AG10803 (cell line): Measurements from ENCODE around the gene SP140L.
"Not testable (repeated sequence)": the region's sequence is repeated elsewhere in the genome, so short reads cannot be mapped to it uniquely, and the experiment has no call there.

ENCODE experiments used
- DNase-seq: peaks from one replicate; pipeline ENCODE4 v3.0.0; 2010; ENCODE audit warnings: low read depth
- H3K4me3 ChIP-seq: 2 replicates; pipeline ENCODE4 v1.5.1; 2011; ENCODE audit warnings: mild to moderate bottlenecking, low read length, control low read depth
- TF ChIP-seq, protein P1 (sequence below): conservative IDR thresholded peaks from 2 replicates; pipeline ENCODE4 v1.5.1; 2011; ENCODE audit warnings: mild to moderate bottlenecking, low read length, control low read depth, inconsistent platforms

Gene SP140L

DNA sequence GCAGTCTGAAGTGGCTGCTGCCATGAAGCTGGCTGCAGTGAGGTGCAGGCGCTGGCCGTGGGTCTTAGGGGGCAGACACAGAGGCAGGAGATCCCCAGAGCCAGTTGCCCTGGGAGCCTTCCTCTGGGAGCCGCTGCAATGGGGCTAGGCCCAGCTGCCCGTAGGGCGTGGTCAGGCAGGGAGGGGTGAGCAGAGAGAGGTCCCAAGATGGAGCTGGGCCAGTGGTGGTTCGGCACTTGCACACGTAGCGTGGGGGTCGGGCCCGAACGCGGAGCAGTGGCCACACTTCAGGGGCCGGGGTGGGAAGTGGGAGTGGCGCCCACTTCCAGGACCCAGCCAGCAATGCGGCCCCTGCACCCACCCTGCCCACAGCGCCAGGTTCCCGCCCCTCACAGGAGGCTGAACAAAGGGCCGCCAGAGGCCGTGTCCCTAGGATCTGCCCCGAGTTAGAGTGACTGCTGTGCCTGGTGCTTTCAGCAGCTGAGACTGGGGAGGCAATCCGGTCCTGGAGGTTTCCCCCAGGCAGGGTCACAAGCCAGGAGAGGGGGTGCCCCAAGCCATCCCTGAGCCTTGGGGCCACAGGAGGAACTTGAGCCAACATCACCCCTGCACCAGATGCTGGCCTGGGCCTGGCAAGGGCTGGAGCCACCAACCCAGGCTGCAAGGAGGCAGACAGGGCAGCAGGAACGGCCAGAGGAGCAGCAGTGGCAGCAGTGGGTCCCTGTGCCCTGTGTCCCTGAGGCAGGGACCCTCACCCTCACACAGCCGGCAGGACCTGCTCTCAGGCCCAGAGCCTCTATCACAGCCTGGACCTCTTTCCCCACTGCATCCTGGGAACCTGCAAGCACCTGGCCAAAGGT lies 21.3 kb upstream of the SP140L start:
- no peak overlapping the region for H3K4me3 ChIP-seq
- no peak for DNase-seq
- TF ChIP-seq, protein P1, sequence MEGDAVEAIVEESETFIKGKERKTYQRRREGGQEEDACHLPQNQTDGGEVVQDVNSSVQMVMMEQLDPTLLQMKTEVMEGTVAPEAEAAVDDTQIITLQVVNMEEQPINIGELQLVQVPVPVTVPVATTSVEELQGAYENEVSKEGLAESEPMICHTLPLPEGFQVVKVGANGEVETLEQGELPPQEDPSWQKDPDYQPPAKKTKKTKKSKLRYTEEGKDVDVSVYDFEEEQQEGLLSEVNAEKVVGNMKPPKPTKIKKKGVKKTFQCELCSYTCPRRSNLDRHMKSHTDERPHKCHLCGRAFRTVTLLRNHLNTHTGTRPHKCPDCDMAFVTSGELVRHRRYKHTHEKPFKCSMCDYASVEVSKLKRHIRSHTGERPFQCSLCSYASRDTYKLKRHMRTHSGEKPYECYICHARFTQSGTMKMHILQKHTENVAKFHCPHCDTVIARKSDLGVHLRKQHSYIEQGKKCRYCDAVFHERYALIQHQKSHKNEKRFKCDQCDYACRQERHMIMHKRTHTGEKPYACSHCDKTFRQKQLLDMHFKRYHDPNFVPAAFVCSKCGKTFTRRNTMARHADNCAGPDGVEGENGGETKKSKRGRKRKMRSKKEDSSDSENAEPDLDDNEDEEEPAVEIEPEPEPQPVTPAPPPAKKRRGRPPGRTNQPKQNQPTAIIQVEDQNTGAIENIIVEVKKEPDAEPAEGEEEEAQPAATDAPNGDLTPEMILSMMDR = no peak

DNA sequence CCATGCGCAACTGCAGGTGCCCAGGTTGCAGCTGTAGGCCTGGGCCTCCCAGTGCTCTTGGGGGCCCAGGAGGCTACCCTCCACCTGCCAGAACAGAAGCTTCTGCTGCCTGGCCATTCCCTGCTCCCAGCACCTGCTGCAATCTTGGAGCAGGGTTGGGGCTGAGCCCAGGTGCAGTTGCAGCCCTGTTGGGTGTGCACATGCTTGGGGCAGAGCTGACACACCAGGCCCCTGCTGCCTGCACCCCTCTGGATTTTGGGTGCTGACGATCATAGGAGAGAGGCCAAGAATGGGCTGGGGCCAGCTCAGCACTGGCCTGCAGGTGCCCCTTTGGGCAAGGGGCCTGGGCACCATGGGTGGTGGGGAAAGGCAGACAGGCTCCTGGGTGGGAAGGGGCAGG lies 20.5 kb upstream of the SP140L start:
- no peak for DNase-seq

DNA sequence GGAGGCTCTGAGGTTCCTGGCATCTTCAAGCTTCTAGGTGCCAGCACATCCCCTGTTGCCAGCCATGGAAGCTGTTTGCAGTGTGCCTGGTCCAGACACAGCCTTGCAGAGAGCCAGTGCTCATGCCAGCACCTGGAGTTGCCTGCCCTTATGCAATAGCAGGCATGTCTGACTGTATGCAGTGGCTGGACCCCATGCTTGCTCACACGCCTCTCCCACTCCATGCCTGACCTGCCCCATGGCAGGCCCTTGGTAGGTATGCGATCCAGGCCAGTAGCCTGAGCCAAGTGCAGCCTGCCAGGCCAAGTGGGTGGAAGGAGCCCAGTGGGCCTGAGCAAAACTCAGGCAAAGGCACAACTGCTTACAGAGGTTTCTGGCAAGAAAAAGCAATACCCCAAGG lies 19.5 kb upstream of the SP140L start:
- no peak overlapping the region for H3K4me3 ChIP-seq
- TF ChIP-seq, protein P1 = no peak
- no peak for DNase-seq

More for the DNA sequence above, 20.5 kb upstream of the SP140L start:
- H3K4me3 ChIP-seq = no peak overlapping the region
- TF ChIP-seq, protein P1 = no peak

DNA sequence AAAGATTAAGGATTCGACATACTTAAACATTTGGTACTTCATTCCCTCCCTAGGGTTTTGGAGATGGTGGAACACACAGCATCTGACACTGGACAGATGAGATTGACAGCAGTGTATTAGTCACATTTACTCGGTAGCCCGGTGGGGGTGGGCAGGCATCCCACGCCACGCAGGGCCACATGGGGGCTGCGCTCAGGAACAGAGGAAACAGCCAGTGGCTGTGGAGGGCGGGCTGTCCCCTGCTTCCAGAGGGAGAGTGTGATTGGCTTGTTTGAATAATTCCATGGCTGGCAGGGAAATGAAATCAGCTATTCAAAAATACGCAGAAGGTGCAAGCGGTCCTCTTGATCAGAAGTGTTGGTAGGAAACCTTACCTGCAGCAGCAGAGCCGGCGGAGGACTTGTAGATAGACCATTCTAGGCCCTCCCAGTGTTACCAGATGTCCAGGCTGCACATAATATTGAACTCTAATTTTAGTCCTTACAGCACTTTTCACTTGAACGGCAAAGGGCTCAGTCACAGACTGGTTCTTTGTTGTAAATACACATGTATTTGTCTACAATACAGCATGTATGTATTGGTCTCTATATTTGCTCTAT lies 18.5 kb upstream of the SP140L start:
- H3K4me3 ChIP-seq = no peak overlapping the region
- no peak for DNase-seq
- TF ChIP-seq, protein P1 = no peak

DNA sequence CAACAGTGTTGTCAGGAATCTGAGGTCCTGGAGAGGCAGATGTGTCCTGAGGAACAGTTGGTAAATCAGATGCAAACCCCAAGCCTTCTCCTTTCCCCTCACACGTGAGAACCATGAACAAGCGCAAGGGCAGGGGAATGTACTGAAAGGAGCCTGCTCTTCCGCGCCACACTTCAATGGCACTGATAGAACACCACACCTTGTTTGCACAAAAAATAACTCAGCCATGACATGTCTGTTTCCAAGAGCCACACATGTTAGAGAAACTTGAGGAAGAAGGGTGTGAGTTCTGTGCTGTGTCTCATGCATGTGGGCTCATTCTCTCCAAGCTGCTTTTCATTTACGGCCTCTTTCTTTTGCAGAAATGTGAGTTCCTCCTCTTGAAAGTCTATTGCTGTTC lies 16.2 kb upstream of the SP140L start:
- not testable (repeated sequence) for H3K4me3 ChIP-seq, DNase-seq

DNA sequence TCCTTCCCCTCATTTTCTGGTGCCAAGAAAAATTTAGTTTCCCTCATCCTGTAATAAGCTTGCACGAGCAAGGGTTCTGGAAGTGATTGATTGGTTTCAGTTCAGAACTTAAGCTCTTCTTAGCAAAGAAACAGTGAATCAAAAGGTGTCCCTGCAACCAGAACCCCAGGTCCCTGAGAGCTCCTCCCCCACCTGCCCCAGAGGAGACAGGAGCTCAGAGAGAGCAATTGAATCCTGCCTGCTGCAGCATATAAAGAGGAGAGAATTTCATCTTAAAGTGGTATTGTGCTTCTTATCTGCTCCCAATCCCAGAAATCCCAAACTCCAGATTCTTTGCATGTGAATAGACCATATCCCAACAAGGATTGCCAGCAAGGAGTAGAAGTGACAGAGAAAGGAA lies 15.4 kb upstream of the SP140L start:
- not testable (repeated sequence) for H3K4me3 ChIP-seq, DNase-seq

DNA sequence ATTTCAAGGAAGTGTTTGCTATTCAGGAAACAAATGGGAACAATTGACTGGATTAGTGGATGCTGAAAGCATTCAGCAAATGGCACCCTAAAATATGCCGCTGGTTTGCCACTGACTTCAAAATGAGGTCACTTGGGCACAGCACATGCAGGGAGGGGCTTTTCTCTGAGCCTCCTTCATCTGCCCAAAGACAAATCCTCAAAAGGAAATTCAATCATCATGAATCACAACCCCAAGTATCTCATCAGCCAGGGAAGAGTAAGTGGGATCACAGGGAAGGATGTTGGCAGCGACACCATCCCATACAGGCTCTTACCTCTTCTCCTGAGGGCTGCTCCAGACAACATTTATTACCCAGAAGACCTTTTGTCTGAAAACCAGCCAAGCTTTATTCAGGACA lies 14.4 kb upstream of the SP140L start:
- TF ChIP-seq, protein P1 = no peak
- DNase-seq = peak; percentile 31

DNA sequence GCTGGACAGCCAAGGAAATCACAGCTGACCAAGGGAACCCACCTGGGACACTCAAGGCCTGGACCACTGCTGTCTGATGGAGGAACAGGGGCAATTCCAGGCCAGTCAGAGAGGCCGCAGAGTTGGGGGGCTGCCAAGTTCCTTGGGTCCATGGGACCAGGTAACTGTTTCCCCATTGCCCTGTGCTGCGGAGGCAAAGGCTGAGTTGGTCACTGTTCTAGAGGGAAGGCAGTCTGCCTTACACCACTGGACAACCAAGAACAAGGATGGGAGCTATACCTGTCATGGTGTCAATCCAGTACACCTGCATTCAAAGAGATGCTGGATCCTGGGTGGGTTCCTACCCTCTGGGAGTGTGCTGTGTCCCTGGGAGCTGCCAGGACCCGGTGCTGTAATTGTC lies 9.6 kb upstream of the SP140L start:
- H3K4me3 ChIP-seq = no peak overlapping the region
- no peak for DNase-seq
- TF ChIP-seq, protein P1 = no peak

More for the DNA sequence above, 14.4 kb upstream of the SP140L start:
- no peak overlapping the region for H3K4me3 ChIP-seq
